Liver (tissue), 9 donors: ENCODE data around the gene ODAM. TPM values are rescaled to one million over a fixed set of nuclear protein-coding genes. Genes with fewer than 3 reads are reported as not detected.
"Not testable (repeated sequence)": the region's sequence is repeated elsewhere in the genome, so short reads cannot be mapped to it uniquely, and the experiment has no call there.

Source experiments
- DNase-seq: peaks from one replicate; pipeline ENCODE4 v3.0.0-alpha.2; 2017; ENCODE audit warnings: low spot score
- H3K27ac ChIP-seq, 2 donors: one replicate each; pipeline ENCODE4 v1.7.0; 2013; ENCODE audit warnings: inconsistent platforms in 2 of 2, low read length in 2 of 2, control low read depth in 1 of 2, low read depth in 1 of 2, mild to moderate bottlenecking in 1 of 2
- H3K27me3 ChIP-seq, 4 donors: one replicate each; pipeline versions ENCODE4 v1.6.1 to v1.7.0; 2013; ENCODE audit warnings: low read length in 3 of 4, inconsistent platforms in 1 of 4, mild to moderate bottlenecking in 1 of 4, moderate library complexity in 1 of 4; ENCODE audit not compliant: control insufficient read depth in 4 of 4, insufficient read depth in 4 of 4
- H3K36me3 ChIP-seq, 4 donors: one replicate each; pipeline versions ENCODE4 v1.6.1 to v1.7.0; 2013; ENCODE audit warnings: low read length in 3 of 4, mild to moderate bottlenecking in 3 of 4, low read depth in 1 of 4, moderate library complexity in 1 of 4; ENCODE audit not compliant: control insufficient read depth in 4 of 4, insufficient read depth in 3 of 4
- H3K4me1 ChIP-seq, 4 donors: one replicate each; pipeline versions ENCODE4 v1.6.1 to v1.7.0; 2013; ENCODE audit warnings: low read length in 3 of 4, mild to moderate bottlenecking in 3 of 4, moderate library complexity in 1 of 4; ENCODE audit not compliant: control insufficient read depth in 4 of 4, insufficient read depth in 4 of 4
- H3K4me3 ChIP-seq, 3 donors: one replicate each; pipeline versions ENCODE4 v1.6.1 to v1.7.0; 2013; ENCODE audit warnings: low read length in 3 of 3, control low read depth in 1 of 3, low read depth in 1 of 3, mild to moderate bottlenecking in 1 of 3
- H3K9ac ChIP-seq, 2 donors: one replicate each; pipeline ENCODE4 v1.7.0; 2013; ENCODE audit warnings: low read length in 2 of 2, mild to moderate bottlenecking in 2 of 2, moderate library complexity in 2 of 2, control low read depth in 1 of 2, low read depth in 1 of 2
- H3K9me3 ChIP-seq, 4 donors: one replicate each; pipeline versions ENCODE4 v1.6.1 to v1.7.0; 2013; ENCODE audit warnings: low read length in 3 of 4; ENCODE audit not compliant: control insufficient read depth in 4 of 4
- CTCF ChIP-seq: fragments of 150-350 bp; IDR thresholded peaks from 2 replicates; pipeline ENCODE4 v1.5.1; 2017; ENCODE audit warnings: improper control_type of control experiment, low read depth, low read length; ENCODE audit not compliant: missing input control
- FOXA2 ChIP-seq: IDR thresholded peaks from 2 replicates; pipeline ENCODE4 v1.6.1; 2016; ENCODE audit warnings: antibody characterized with exemption
- GABPA ChIP-seq, 2 donors: IDR thresholded peaks in 1 of 2; conservative IDR thresholded peaks in 1 of 2; 2 replicates each; pipeline ENCODE4 v1.6.1; 2016; ENCODE audit warnings: antibody characterized with exemption in 2 of 2, mild to moderate bottlenecking in 1 of 2, moderate library complexity in 1 of 2
- HNF4A ChIP-seq, 2 donors: conservative IDR thresholded peaks; 2 replicates each; pipeline ENCODE4 v1.6.1; 2016; ENCODE audit warnings: antibody characterized with exemption in 2 of 2, mild to moderate bottlenecking in 2 of 2
- HNF4G ChIP-seq: IDR thresholded peaks from 2 replicates; pipeline ENCODE4 v1.6.1; 2016; ENCODE audit warnings: antibody characterized with exemption
- MAX ChIP-seq: IDR thresholded peaks from 2 replicates; pipeline ENCODE4 v1.6.1; 2016; ENCODE audit warnings: antibody characterized with exemption
- RAD21 ChIP-seq, 2 donors: IDR thresholded peaks; 2 replicates each; pipeline ENCODE4 v1.6.1; 2016; ENCODE audit warnings: antibody characterized with exemption in 2 of 2, mild to moderate bottlenecking in 2 of 2
- REST ChIP-seq: IDR thresholded peaks from 2 replicates; pipeline ENCODE4 v1.6.1; 2016; ENCODE audit warnings: antibody characterized with exemption, mild to moderate bottlenecking
- RXRA ChIP-seq, 2 donors: IDR thresholded peaks; 2 replicates each; pipeline ENCODE4 v1.6.1; 2017 to 2018; ENCODE audit warnings: antibody characterized with exemption in 2 of 2, mild to moderate bottlenecking in 1 of 2
- SP1 ChIP-seq: IDR thresholded peaks from 2 replicates; pipeline ENCODE4 v1.6.1; 2018; ENCODE audit warnings: antibody characterized with exemption, mild to moderate bottlenecking
- TAF1 ChIP-seq: conservative IDR thresholded peaks from 2 replicates; pipeline ENCODE4 v1.6.1; 2016; ENCODE audit warnings: antibody characterized with exemption, mild to moderate bottlenecking
- YY1 ChIP-seq: IDR thresholded peaks from 2 replicates; pipeline ENCODE4 v1.6.1; 2016; ENCODE audit warnings: antibody characterized with exemption, mild to moderate bottlenecking
- ZBTB33 ChIP-seq: IDR thresholded peaks from 2 replicates; pipeline ENCODE4 v1.6.1; 2016; ENCODE audit warnings: antibody characterized with exemption
- WGBS: extraction: QIAGEN DNeasy Blood & Tissue Kit; methylation state at CpG from one replicate; pipeline ENCODE4 v1.1.7; 2013; 5-methylcytosine and 5-hydroxymethylcytosine counted together
- polyA plus RNA-seq, 2 donors: library from polyadenylated mRNA; stranded (reverse) in 1 of 2; unstranded in 1 of 2; fragments of 200-250 nt in 1 of 2; fragments of >200 nt in 1 of 2; fragmentation: Nextera tagmentation in 1 of 2; extraction: Ambion mirVana in 1 of 2; gene quantifications; one replicate each; pipeline versions ENCODE4 v1.2.1 to v1.2.3, GENCODE V29; 2013 to 2015
- total RNA-seq, 2 donors: library from RNA; depleted of rRNA; stranded (reverse); fragments of >200 nt; gene quantifications; one replicate each; pipeline ENCODE4 v1.2.3, GENCODE V29; 2014
- donor health status: healthy.
- donor health status: healthy.
- donor health status: healthy.
- donor health status: healthy.
- donor health status: healthy.

ODAM gene
- total and polyA plus RNA-seq, 4 donors: 0.25 to 0.28 TPM; not detected in 2

- H3K36me3 ChIP-seq, H3K27me3 ChIP-seq, DNase-seq, H3K27ac ChIP-seq, H3K9me3 ChIP-seq, H3K4me3 ChIP-seq, H3K9ac ChIP-seq, H3K4me1 ChIP-seq: not testable (repeated sequence)
These were observed 20.6 kb downstream of the ODAM start for GRCh38 chr4:70216109-70216508.

- not testable (repeated sequence) for H3K27ac ChIP-seq, DNase-seq, H3K36me3 ChIP-seq, H3K9me3 ChIP-seq, H3K9ac ChIP-seq, H3K4me3 ChIP-seq, H3K27me3 ChIP-seq, H3K4me1 ChIP-seq
- WGBS: 96% methylated on average over 1 of the region's 1 CpG
These were observed 21.0 kb downstream of the ODAM start for GRCh38 chr4:70216550-70216949.

- H3K4me3 ChIP-seq, H3K4me1 ChIP-seq, H3K9me3 ChIP-seq, DNase-seq, H3K9ac ChIP-seq, H3K27ac ChIP-seq, H3K27me3 ChIP-seq, H3K36me3 ChIP-seq: not testable (repeated sequence)
- 96% methylated on average over 3 of the region's 3 CpGs for WGBS
These were observed 25.9 kb downstream of the ODAM start for GRCh38 chr4:70221389-70221788.

- H3K27ac ChIP-seq, H3K36me3 ChIP-seq, DNase-seq, H3K9me3 ChIP-seq, H3K4me3 ChIP-seq, H3K27me3 ChIP-seq, H3K9ac ChIP-seq, H3K4me1 ChIP-seq: not testable (repeated sequence)
These were observed 26.3 kb downstream of the ODAM start for GRCh38 chr4:70221818-70222217.

GRCh38 chr4:70225824-70226223, 30.3 kb downstream of the ODAM start, which contains the start of gene FDCSP:
FDCSP (plus strand) TSS chr4:70226124; CDS start chr4:70231195, 5,071 bp downstream.
- DNase-seq: no peak
- TF ChIP-seq FOXA2 (no peak), ZBTB33 (no peak), TAF1 (no peak), REST (no peak), HNF4G (no peak), CTCF (no peak), RXRA (IDR thresholded peaks at IDR 0.05) (no peak), SP1 (no peak), GABPA (IDR thresholded peaks at IDR 0.05 in 1 of 2, conservative IDR thresholded peaks at IDR 0.05 in 1 of 2) (no peak), MAX (no peak), HNF4A (conservative IDR thresholded peaks at IDR 0.05) (no peak), YY1 (no peak), RAD21 (IDR thresholded peaks at IDR 0.05) (no peak)

More at GRCh38 chr4:70225824-70226223, 30.3 kb downstream of the ODAM start, which contains the start of gene FDCSP:
- Histone ChIP-seq H3K9ac (no peak within 1 kb of the TSS), H3K9me3 (no peaks in the 10 kb centered on the region), H3K4me1 (no peaks in the 10 kb centered on the region), H3K27me3 (no peaks in the 10 kb centered on the region), H3K27ac (no peak within 1 kb of the TSS), H3K36me3 (no peaks in the 10 kb centered on the region), H3K4me3 (no peak within 1 kb of the TSS)
- 66% methylated on average over 2 of the region's 2 CpGs for WGBS
